Small intestine (tissue), 7 donors: ENCODE results near the gene RFC2. TPM values are rescaled to one million over a fixed set of nuclear protein-coding genes. Genes with fewer than 3 reads are reported as not detected.
"Not testable (repeated sequence)": the region's sequence is repeated elsewhere in the genome, so short reads cannot be mapped to it uniquely, and the experiment has no call there.

Experiments used
- DNase-seq, 2 donors: peaks; one replicate each; pipeline versions ENCODE4 v3.0.0 to v3.0.0-alpha.2; 2013
- FAIRE-seq: peaks from 2 replicates; lab custom pipeline; 2012; peaks lifted over from hg19 to GRCh38; lab: Jason Lieb, UNC
- H3K27ac ChIP-seq, 3 donors: one replicate each; pipeline ENCODE4 v1.5.1; 2013; ENCODE audit warnings: low read length in 2 of 3, mild to moderate bottlenecking in 2 of 3, control low read depth in 1 of 3, inconsistent platforms in 1 of 3, low read depth in 1 of 3, moderate library complexity in 1 of 3
- H3K27me3 ChIP-seq, 3 donors: one replicate each; pipeline ENCODE4 v1.6.1; 2013; ENCODE audit warnings: low read length in 3 of 3, inconsistent platforms in 1 of 3; ENCODE audit not compliant: control insufficient read depth in 3 of 3, insufficient read depth in 3 of 3
- H3K36me3 ChIP-seq, 3 donors: one replicate each; pipeline ENCODE4 v1.6.1; 2013; ENCODE audit warnings: low read length in 3 of 3, inconsistent platforms in 1 of 3, low read depth in 1 of 3, mild to moderate bottlenecking in 1 of 3, moderate library complexity in 1 of 3; ENCODE audit not compliant: control insufficient read depth in 3 of 3, insufficient read depth in 2 of 3
- H3K4me1 ChIP-seq, 3 donors: one replicate each; pipeline ENCODE4 v1.6.1; 2013; ENCODE audit warnings: low read length in 2 of 3, inconsistent platforms in 1 of 3, low read depth in 1 of 3, mild to moderate bottlenecking in 1 of 3, moderate library complexity in 1 of 3; ENCODE audit not compliant: control insufficient read depth in 3 of 3, insufficient read depth in 2 of 3
- H3K4me3 ChIP-seq, 3 donors: one replicate each; pipeline ENCODE4 v1.5.1; 2013; ENCODE audit warnings: low read length in 3 of 3, control low read depth in 1 of 3, inconsistent platforms in 1 of 3, low read depth in 1 of 3, mild to moderate bottlenecking in 1 of 3, moderate library complexity in 1 of 3
- H3K9me3 ChIP-seq, 2 donors: one replicate each; pipeline ENCODE4 v1.6.1; 2013; ENCODE audit warnings: low read depth in 1 of 2, low read length in 1 of 2; ENCODE audit not compliant: control insufficient read depth in 2 of 2, insufficient read depth in 1 of 2
- WGBS, 3 donors: extraction: QIAGEN DNeasy Blood & Tissue Kit; methylation state at CpG; one replicate each; pipeline ENCODE4 v1.1.7; 2013; 5-methylcytosine and 5-hydroxymethylcytosine counted together
- polyA plus RNA-seq, 4 donors: library from polyadenylated mRNA; stranded (reverse) in 3 of 4; unstranded in 1 of 4; fragments of 200-250 nt in 3 of 4; fragments of 120-200 nt in 1 of 4; gene quantifications; one replicate each; pipeline versions ENCODE4 v1.2.1 to v1.2.3, GENCODE V29; 2013
- donor health status: healthy with polysubstance abuse.
- donor health status: control.
- donor health status: control.
- donor health status: Bipolar disorder and iron deficiency.
- donor health status: healthy.

The RFC2 gene
- polyA plus RNA-seq, 4 donors: 5.4 to 27.8 (median 19.6) TPM

- peaks cover 0 to 2% (median 0%) of the 10 kb centered on the region in 3 donors for H3K27me3 ChIP-seq
- H3K27ac ChIP-seq: no peak overlapping the region
- DNase-seq (no peak), FAIRE-seq (no peak)
- 85 to 89% (median 86%) methylated on average over 21 of the region's 21 CpGs for WGBS, 3 donors
- no peak overlapping the region for H3K4me3 ChIP-seq
- H3K9me3 ChIP-seq: peaks cover 0 to 4% of the 10 kb centered on the region in 2 donors
- no peaks in the 10 kb centered on the region for H3K36me3 ChIP-seq
- H3K4me1 ChIP-seq: no peaks in the 10 kb centered on the region
These were observed 39.2 kb downstream of the RFC2 start for GRCh38 chr7:74214816-74215630.

- Histone ChIP-seq H3K27ac (no peak overlapping the region), H3K4me1 (no peaks in the 10 kb centered on the region), H3K4me3 (no peak overlapping the region), H3K27me3 (peaks cover 0 to 3% (median 0%) of the 10 kb centered on the region in 3 donors), H3K36me3 (no peaks in the 10 kb centered on the region), H3K9me3 (no peaks in the 10 kb centered on the region)
- DNase-seq (no peak), FAIRE-seq (no peak)
- WGBS, 3 donors: 83 to 89% (median 85%) methylated on average over 11 of the region's 11 CpGs
These were observed 41.5 kb downstream of the RFC2 start for GRCh38 chr7:74212661-74213060.

- H3K4me3 ChIP-seq, DNase-seq, FAIRE-seq, H3K36me3 ChIP-seq, H3K9me3 ChIP-seq, H3K27me3 ChIP-seq, H3K4me1 ChIP-seq, H3K27ac ChIP-seq: not testable (repeated sequence)
- WGBS, 3 donors: 83 to 87% (median 86%) methylated on average over 7 of the region's 7 CpGs
These were observed 46.0 kb downstream of the RFC2 start for GRCh38 chr7:74208241-74208640.

DNA sequence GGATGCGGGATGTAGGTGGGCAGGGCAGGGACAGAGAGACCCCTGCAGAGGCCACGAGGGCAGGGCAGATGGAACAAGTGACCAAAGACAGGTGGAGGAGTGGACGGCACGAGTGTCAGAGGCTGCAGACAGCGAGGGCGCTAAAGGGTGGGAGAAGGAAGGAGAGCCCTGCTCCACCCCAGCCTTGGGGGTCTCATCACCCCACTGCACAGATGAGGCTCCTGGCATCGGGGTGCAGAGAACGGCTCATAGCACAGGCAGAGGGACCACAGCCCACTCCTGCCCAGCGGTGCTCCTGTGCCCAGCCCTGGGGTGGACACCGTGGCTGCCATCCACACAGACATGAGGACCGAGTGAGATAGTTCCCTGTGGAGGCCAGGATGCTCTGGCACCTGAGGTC is 46.6 kb downstream of the RFC2 start:
- H3K4me1 ChIP-seq: peaks cover 0 to 2% (median 0%) of the 10 kb centered on the region in 3 donors
- H3K4me3 ChIP-seq: no peak overlapping the region
- H3K27me3 ChIP-seq: peaks cover 0 to 8% (median 0%) of the 10 kb centered on the region in 3 donors
- no peak for FAIRE-seq
- no peaks in the 10 kb centered on the region for H3K9me3 ChIP-seq
- no peak overlapping the region for H3K27ac ChIP-seq
- no peak for DNase-seq
- WGBS, 3 donors: 75 to 87% (median 83%) methylated on average over 9 to 11 of the region's 11 CpGs
- no peaks in the 10 kb centered on the region for H3K36me3 ChIP-seq

- Histone ChIP-seq H3K27me3 (peaks cover 0 to 8% (median 0%) of the 10 kb centered on the region in 3 donors), H3K4me3 (peak overlapping the region in 1 of 3 donors; percentile 12), H3K27ac (no peak overlapping the region), H3K4me1 (peaks cover 0 to 2% (median 0%) of the 10 kb centered on the region in 3 donors), H3K9me3 (no peaks in the 10 kb centered on the region), H3K36me3 (no peaks in the 10 kb centered on the region)
- WGBS, 3 donors: 5 to 14% (median 13%) methylated on average over 23 of the region's 23 CpGs
- DNase-seq (peak; percentile 74 to 85), FAIRE-seq (no peak)
These were observed 47.5 kb downstream of the RFC2 start for GRCh38 chr7:74206589-74207120.

- H3K4me3 ChIP-seq, DNase-seq, H3K27ac ChIP-seq, H3K4me1 ChIP-seq, H3K27me3 ChIP-seq, H3K9me3 ChIP-seq, FAIRE-seq, H3K36me3 ChIP-seq: not testable (repeated sequence)
- 29 to 72% (median 44%) methylated on average over 10 of the region's 10 CpGs for WGBS, 3 donors
These were observed 48.1 kb downstream of the RFC2 start for GRCh38 chr7:74206052-74206451.

GRCh38 chr7:74203956-74204618 is 50.1 kb downstream of the RFC2 start:
- no peak for DNase-seq
- no peak overlapping the region for H3K27ac ChIP-seq
- WGBS, 3 donors: 50 to 88% (median 79%) methylated on average over 1 of the region's 1 CpG
- no peaks in the 10 kb centered on the region for H3K9me3 ChIP-seq
- no peak for FAIRE-seq
- peaks cover 0 to 2% (median 0%) of the 10 kb centered on the region in 3 donors for H3K4me1 ChIP-seq
- no peaks in the 10 kb centered on the region for H3K36me3 ChIP-seq
- H3K27me3 ChIP-seq: peaks cover 0 to 5% (median 0%) of the 10 kb centered on the region in 3 donors
- no peak overlapping the region for H3K4me3 ChIP-seq

- peak; percentile 43 to 66 for DNase-seq
- Histone ChIP-seq H3K36me3 (peaks cover 0 to 8% (median 0%) of the 10 kb centered on the region in 3 donors), H3K4me3 (no peak overlapping the region), H3K27ac (no peak overlapping the region), H3K27me3 (peaks cover 0 to 5% (median 0%) of the 10 kb centered on the region in 3 donors), H3K4me1 (peaks cover 0 to 2% (median 0%) of the 10 kb centered on the region in 3 donors), H3K9me3 (no peaks in the 10 kb centered on the region)
- 14 to 49% (median 21%) methylated on average over 12 of the region's 12 CpGs for WGBS, 3 donors
- FAIRE-seq: no peak
These were observed 51.2 kb downstream of the RFC2 start for GRCh38 chr7:74202841-74203556.
